Kidney glomerular epithelial cell (primary cell): ENCODE data around the gene LMX1B.
"Not testable (repeated sequence)": the region's sequence is repeated elsewhere in the genome, so short reads cannot be mapped to it uniquely, and the experiment has no call there.

Experiments
- DNase-seq: peaks from one replicate; lab custom pipeline; 2025; lab: John Stamatoyannopoulos, UW

Gene LMX1B

GRCh38 chr9:126613651-126614050, at the start of gene LMX1B:
Gene LMX1B, plus strand, starts transcription at chr9:126613928. Its CDS starts 522 bp downstream, at chr9:126614450.
- DNase-seq, result peak; percentile 11

DNA sequence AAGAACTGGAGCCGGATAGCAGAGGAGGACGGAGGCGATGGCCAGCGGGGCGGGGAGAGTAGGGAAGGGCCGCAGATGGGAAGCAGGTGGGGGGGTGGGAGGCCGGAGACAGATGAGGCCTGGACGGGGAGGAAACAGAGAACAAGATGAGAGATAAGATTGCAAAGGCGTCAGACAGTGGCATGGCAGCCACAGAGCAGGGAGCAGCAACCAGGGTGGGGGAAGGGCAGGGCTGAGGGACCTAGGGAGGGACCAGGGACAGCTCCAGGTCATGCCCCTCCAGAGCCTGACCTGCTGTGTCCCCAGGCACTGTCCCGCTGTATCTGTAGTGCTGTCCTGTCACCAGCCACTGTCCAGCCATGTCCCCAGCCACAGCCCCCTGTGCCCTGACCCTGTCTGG, 49.6 kb upstream of the LMX1B start:
- no peak for DNase-seq

- no peak for DNase-seq
Observed at GRCh38 chr9:126564716-126565115, 49.0 kb upstream of the LMX1B start.

- DNase-seq, result no peak
Observed at GRCh38 chr9:126565336-126566128, 48.2 kb upstream of the LMX1B start.

GRCh38 chr9:126569036-126569435, 44.7 kb upstream of the LMX1B start:
- peak; percentile 83 for DNase-seq

DNA sequence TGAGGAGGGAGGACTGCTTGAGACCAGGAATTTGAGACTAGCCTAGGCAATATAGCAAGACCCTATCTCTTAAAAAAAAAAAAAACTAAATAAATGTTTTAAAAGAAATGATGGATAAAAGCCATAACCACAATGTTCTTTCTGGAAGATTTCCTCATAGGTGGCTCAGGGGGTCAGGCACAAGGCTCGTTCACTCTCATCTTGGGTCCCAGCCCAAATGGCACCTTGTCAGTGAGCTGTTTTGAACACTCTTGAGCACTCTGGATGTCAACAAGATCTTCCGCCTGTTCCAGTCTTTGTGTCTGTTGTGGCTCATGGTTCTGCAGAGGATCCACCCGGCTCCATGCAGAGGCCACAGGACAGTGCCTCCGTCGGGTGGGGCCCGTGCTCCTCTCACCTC, 35.7 kb upstream of the LMX1B start:
- DNase-seq, result no peak

GRCh38 chr9:126580319-126580718, 33.4 kb upstream of the LMX1B start:
- DNase-seq, result not testable (repeated sequence)

- DNase-seq, result no peak
Observed at GRCh38 chr9:126581893-126582292, 31.8 kb upstream of the LMX1B start.

DNA sequence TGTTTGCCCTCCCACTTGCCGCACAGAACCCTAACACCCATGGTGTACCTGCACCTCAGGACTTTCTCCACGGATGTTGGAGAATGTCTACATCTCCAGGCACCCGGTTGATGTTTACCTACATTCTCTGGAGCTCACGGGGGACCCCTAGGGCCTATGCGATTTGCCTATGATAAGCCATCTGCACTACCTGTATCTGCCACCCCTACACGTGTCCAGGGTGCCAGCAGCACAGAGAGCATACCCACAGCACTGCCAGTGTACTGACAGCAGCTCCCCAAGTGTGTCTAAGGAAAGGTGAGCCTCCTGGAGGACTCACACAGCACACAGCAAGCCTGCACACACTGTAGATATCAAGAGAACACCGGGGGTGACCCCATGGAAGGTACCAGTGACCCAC, 31.3 kb upstream of the LMX1B start:
- no peak for DNase-seq

- no peak for DNase-seq
Observed at GRCh38 chr9:126583144-126583760, 30.5 kb upstream of the LMX1B start.

DNA sequence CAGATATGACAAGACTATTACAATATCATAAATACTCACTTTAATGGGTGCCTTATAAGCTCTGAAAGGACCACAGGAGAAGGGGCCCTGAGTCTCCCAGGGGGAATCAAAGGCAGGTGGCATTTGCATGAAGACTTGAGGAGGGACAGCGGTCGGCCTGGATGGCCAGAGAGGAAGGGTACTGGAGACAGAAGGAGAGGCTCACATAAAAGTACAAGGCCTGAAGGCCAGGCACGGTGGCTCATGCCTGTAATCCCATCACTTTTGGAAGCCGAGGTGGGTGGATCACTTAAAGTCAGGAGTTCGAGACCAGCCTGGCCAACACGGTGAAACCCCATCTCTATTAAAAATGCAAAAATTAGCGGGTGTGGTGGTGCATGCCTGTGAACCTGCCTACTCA, 29.1 kb upstream of the LMX1B start:
- no peak for DNase-seq

DNA sequence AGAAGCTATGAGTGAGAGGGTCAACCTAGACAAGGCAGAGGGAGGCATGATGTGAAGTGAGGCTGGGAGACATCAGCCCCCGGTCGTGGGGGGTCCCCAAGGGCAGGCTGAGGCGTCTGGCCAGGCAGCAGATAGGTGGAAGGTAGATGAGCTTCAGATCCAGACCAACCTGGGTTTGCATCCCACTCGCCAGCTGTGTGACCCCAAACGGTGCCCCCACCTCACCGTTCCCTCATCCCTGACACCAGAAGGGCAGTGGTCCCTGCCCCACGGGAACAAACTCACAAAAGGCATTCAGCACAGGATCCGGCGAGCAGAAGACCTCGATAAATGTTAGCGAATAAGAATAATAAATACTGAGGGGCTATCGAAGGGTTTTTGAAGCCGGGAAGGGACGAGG, 27.5 kb upstream of the LMX1B start:
- DNase-seq, result no peak

- DNase-seq, result no peak
Observed at GRCh38 chr9:126587187-126588185, 26.2 kb upstream of the LMX1B start.

DNA sequence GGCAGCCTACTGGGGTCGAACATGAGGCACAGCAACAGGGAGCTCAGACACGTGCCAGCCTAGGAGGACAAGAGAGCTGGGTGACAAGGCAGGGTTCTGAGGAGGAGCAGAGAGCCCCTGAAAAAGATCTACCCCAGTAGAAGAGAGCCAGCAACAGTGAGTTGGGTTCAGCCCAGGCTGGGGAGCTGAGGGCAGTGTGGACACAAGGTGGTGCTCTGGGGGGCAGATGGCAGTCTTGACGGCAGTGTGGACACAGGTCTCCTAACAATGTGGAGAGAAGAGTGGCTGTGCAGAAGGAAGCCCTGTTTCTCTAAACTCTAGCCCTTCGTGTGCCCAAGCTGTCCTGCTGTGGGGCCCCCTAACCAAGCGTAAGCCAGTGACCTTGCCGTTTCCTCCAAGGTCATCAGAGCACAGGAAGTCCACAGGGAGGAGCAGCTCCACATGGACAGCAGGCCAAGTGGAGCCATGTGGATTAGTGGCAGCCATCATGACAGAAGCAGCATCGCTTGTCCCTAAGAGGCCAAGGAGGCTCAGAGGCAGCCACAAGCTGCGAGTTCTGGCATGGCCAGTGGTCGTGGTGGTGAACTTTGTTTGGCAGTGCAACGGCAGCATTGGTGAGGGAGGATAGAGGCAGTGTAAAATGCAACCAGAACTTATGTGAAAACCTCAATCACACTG, 25.1 kb upstream of the LMX1B start:
- no peak for DNase-seq

DNA sequence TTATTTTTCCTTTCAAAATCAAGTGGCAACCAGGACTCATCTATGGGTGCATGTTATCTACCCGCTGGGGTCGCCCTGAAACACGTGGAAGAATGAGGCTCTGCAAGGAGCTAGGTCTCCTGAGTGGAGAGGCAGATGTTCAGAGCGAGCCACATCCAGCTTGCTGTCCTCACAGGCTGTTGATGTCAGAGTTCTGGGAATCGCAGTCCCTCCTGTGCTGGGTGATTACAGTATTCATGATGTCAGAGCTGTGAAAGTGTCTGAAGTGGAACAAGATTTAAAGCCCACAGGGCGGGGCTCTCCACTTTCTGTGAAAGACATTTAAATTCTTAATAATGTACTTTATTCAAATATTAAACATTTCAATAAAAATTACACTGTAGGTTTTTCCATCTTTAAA, 24.4 kb upstream of the LMX1B start:
- no peak for DNase-seq

DNA sequence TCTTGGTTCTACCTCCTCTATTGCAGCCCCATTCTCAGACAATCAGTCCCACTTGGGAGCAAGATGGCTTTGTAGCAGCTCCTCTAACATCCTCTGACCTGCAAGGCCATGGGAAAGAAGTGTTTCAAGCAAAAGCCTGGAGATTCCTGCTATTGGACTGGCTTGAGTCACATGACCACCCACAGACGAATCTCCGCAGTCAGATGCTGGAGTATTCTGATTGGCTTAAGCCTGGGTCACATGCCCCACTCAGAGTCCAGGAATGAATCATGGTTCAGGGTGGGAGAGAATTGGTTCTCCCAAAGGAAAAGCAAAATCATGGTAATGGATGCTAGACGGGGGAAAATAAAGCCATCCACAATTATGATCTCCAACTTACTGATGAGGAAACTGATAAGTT, 22.6 kb upstream of the LMX1B start:
- DNase-seq, result no peak

GRCh38 chr9:126591922-126592321, 21.8 kb upstream of the LMX1B start:
- DNase-seq, result no peak

GRCh38 chr9:126592461-126592860, 21.3 kb upstream of the LMX1B start:
- DNase-seq, result no peak

DNA sequence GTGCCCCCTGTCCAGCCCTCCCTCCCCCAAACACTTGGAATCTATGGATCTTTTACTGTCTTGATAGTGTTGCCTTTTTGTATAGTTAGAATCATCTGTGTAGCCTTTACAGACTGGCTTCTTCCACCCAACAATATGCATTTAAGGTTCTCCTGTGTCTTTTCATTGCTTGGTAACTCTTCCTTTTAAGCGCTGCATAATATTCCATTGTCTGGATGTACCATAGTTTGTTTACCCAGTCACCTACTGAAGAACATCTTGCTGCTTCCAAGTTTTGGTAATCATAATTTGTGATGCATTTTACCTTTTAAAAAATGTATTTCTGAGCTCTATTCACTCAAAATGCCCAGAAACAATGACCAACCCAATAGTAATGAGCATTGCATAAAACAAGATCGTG, 17.7 kb upstream of the LMX1B start:
- no peak for DNase-seq

GRCh38 chr9:126599047-126599650, 14.6 kb upstream of the LMX1B start:
- no peak for DNase-seq
